PC-3 (cell line): ENCODE data around the gene DHRS1.

Experiments used
- CTCF ChIP-seq: fragments of 300-600 bp; sonication (generic); conservative IDR thresholded peaks from 2 replicates; pipeline ENCODE4 v1.5.1; 2017; ENCODE audit warnings: antibody characterized with exemption, low read depth, mild to moderate bottlenecking, low read length
- EZH2phosphoT487 ChIP-seq: fragments of 300-600 bp; sonication (generic); IDR thresholded peaks from 2 replicates; pipeline ENCODE4 v1.6.1; 2018; ENCODE audit warnings: mild to moderate bottlenecking, antibody characterized with exemption, low read length, borderline replicate concordance

- TF ChIP-seq CTCF (no peak), EZH2phosphoT487 (no peak)
These were observed 41.0 kb upstream of the DHRS1 start for GRCh38 chr14:24340606-24341005.
